ENCODE data around the gene ZEB1.
"Not testable (repeated sequence)": the region's sequence is repeated elsewhere in the genome, so short reads cannot be mapped to it uniquely, and the experiment has no call there.

Gene ZEB1

GRCh38 chr10:31427334-31427733 lies 108.3 kb downstream of the ZEB1 start:
- DNase-seq (ENCODE audit: low spot score), result not testable (repeated sequence)

- DNase-seq (ENCODE audit: low spot score), result not testable (repeated sequence)
Observed at GRCh38 chr10:31428499-31428898, 109.5 kb downstream of the ZEB1 start.

- no peak for DNase-seq (ENCODE audit: low spot score)
Observed at GRCh38 chr10:31431021-31431420, 112.0 kb downstream of the ZEB1 start.

GRCh38 chr10:31437959-31438358 lies 118.9 kb downstream of the ZEB1 start:
- no peak for DNase-seq (ENCODE audit: low spot score)

- DNase-seq (ENCODE audit: low spot score), result no peak
Observed at GRCh38 chr10:31451766-31452165, 132.8 kb downstream of the ZEB1 start.

GRCh38 chr10:31456468-31456867 lies 137.5 kb downstream of the ZEB1 start:
- DNase-seq (ENCODE audit: low spot score), result no peak

- no peak for DNase-seq (ENCODE audit: low spot score)
Observed at GRCh38 chr10:31457858-31458257, 138.8 kb downstream of the ZEB1 start.

GRCh38 chr10:31458974-31459373 lies 140.0 kb downstream of the ZEB1 start:
- DNase-seq (ENCODE audit: low spot score), result no peak

- no peak for DNase-seq (ENCODE audit: low spot score)
Observed at GRCh38 chr10:31460242-31460641, 141.2 kb downstream of the ZEB1 start.

GRCh38 chr10:31464552-31464951 lies 145.5 kb downstream of the ZEB1 start:
- no peak for DNase-seq (ENCODE audit: low spot score)

- no peak for DNase-seq (ENCODE audit: low spot score)
Observed at GRCh38 chr10:31466313-31466712, 147.3 kb downstream of the ZEB1 start.

- no peak for DNase-seq (ENCODE audit: low spot score)
Observed at GRCh38 chr10:31467791-31468535, 148.9 kb downstream of the ZEB1 start.

GRCh38 chr10:31468536-31468859 lies 149.5 kb downstream of the ZEB1 start:
- DNase-seq (ENCODE audit: low spot score), result no peak

GRCh38 chr10:31475519-31475918 lies 156.5 kb downstream of the ZEB1 start:
- DNase-seq (ENCODE audit: low spot score), result no peak

GRCh38 chr10:31476088-31476487 lies 157.1 kb downstream of the ZEB1 start:
- DNase-seq (ENCODE audit: low spot score), result no peak

GRCh38 chr10:31477584-31477983 lies 158.6 kb downstream of the ZEB1 start:
- no peak for DNase-seq (ENCODE audit: low spot score)

GRCh38 chr10:31479752-31480151 lies 160.7 kb downstream of the ZEB1 start:
- no peak for DNase-seq (ENCODE audit: low spot score)

- no peak for DNase-seq (ENCODE audit: low spot score)
Observed at GRCh38 chr10:31483546-31483945, 164.5 kb downstream of the ZEB1 start.

- no peak for DNase-seq (ENCODE audit: low spot score)
Observed at GRCh38 chr10:31484431-31485135, 165.6 kb downstream of the ZEB1 start.

GRCh38 chr10:31490858-31491504 lies 172.0 kb downstream of the ZEB1 start:
- DNase-seq (ENCODE audit: low spot score), result peak; percentile 21

- no peak for DNase-seq (ENCODE audit: low spot score)
Observed at GRCh38 chr10:31507427-31507826, 188.4 kb downstream of the ZEB1 start.

- no peak for DNase-seq (ENCODE audit: low spot score)
Observed at GRCh38 chr10:31508234-31508633, 189.2 kb downstream of the ZEB1 start.

GRCh38 chr10:31508882-31509281 lies 189.9 kb downstream of the ZEB1 start:
- no peak for DNase-seq (ENCODE audit: low spot score)
